WI38 (cell line): ENCODE data around the gene LAMA5.

Experiments
- H3K4me3 ChIP-seq: 2 replicates; pipeline ENCODE4 v1.5.1; 2011; ENCODE audit warnings: low read depth, mild to moderate bottlenecking, control low read depth, low read length
- TF ChIP-seq, protein P1 (sequence below): IDR thresholded peaks from 2 replicates; pipeline ENCODE4 v1.5.1; 2012; ENCODE audit warnings: low read depth, mild to moderate bottlenecking, control low read depth, low read length

Gene LAMA5

GRCh38 chr20:62301773-62302340 lies 65.3 kb downstream of the LAMA5 start:
- H3K4me3 ChIP-seq, result peak overlapping the region; percentile 67
- TF ChIP-seq, protein P1, sequence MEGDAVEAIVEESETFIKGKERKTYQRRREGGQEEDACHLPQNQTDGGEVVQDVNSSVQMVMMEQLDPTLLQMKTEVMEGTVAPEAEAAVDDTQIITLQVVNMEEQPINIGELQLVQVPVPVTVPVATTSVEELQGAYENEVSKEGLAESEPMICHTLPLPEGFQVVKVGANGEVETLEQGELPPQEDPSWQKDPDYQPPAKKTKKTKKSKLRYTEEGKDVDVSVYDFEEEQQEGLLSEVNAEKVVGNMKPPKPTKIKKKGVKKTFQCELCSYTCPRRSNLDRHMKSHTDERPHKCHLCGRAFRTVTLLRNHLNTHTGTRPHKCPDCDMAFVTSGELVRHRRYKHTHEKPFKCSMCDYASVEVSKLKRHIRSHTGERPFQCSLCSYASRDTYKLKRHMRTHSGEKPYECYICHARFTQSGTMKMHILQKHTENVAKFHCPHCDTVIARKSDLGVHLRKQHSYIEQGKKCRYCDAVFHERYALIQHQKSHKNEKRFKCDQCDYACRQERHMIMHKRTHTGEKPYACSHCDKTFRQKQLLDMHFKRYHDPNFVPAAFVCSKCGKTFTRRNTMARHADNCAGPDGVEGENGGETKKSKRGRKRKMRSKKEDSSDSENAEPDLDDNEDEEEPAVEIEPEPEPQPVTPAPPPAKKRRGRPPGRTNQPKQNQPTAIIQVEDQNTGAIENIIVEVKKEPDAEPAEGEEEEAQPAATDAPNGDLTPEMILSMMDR, result peak; percentile 92

DNA sequence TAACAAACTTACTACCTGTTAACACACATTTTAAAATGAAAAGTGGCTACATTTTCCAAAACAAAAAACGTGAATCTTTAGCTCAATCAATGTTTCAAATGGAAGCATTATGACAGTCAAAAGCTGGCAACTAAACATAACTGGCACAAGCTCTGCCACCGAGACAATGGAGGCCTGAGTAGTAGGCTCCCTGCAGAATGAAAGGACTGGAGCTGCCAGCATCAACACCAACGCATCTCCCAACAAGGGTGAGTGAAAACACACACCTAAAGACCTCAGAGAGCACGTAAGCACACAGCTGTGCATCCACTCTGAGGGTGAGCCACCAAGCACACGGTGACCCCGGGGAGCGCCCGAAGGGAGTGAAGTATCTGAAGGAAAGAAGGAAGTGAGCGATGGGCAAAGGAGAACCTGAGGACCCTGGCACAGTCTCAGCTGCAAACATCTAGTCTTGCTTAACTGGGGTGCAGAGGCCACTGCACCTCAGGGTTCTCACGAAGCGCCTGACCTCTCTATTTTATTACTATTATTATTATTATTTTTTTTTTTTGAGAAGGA lies 65.9 kb downstream of the LAMA5 start:
- H3K4me3 ChIP-seq, result no peak overlapping the region

GRCh38 chr20:62300319-62300718 lies 66.8 kb downstream of the LAMA5 start:
- TF ChIP-seq, protein P1, result no peak
- no peak overlapping the region for H3K4me3 ChIP-seq

More for the DNA sequence above, 65.9 kb downstream of the LAMA5 start:
- TF ChIP-seq, protein P1, result no peak

GRCh38 chr20:62299666-62300236 lies 67.4 kb downstream of the LAMA5 start:
- TF ChIP-seq, protein P1, result no peak
- no peak overlapping the region for H3K4me3 ChIP-seq

DNA sequence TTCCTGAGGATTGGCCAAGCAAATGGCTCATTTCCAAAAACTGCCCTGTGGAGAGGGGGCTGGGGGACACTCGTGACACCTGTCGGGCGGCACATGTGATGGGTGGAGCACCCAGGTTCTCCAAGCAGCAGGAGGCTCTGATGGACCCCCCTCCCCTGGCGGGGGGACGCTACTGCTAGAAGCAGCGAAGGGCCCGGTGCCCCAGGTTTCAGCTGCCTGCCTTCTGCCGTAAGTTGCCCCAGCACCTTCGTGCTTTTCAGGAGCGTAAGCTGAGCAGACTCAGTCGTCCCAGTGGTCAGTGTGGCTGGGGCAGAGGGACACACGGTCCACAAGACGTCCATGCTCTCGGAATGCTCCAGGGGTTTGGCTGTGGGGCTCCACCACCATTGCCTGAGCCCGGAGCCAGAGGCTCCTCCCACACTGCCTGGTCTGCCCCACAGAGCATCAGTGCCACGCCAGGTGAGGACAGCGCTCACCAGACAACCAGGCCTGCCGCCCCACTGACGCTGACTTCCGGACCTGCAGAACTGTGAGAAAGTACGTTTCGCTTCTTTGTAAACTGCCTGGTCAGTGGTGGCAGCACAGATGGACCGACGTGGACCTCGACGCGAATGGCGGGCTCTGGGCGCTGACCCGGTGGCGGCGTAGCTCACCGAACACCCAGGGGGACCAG lies 68.4 kb downstream of the LAMA5 start:
- TF ChIP-seq, protein P1, result no peak
- no peak overlapping the region for H3K4me3 ChIP-seq

- TF ChIP-seq, protein P1, result no peak
Measured at GRCh38 chr20:62297449-62298227, 69.5 kb downstream of the LAMA5 start.

More at GRCh38 chr20:62297449-62298227, 69.5 kb downstream of the LAMA5 start:
- no peak overlapping the region for H3K4me3 ChIP-seq
